SK-N-SH (cell line): ENCODE results near the gene ABHD2. TPM values are rescaled to one million over a fixed set of nuclear protein-coding genes. Genes with fewer than 3 reads are reported as not detected.

ENCODE experiments used
- CTCF ChIA-PET: fragments of 300-600, 350-600 bp; formaldehyde crosslinking; extraction: SDS; loops from one replicate; lab custom pipeline; 2021; lab: Yijun Ruan, JAX
- POLR2A ChIA-PET: fragments of 350-600 bp; sonication (Branson Sonifier 250); formaldehyde crosslinking; extraction: SDS; loops from one replicate; lab custom pipeline; 2020; ENCODE audit warnings: antibody characterized with exemption, inconsistent platforms; lab: Yijun Ruan, JAX
- DNase-seq: peaks from one replicate; pipeline ENCODE4 v3.0.0; 2012
- H2AFZ ChIP-seq: fragments of 200-600 bp; sonication (generic); 2 replicates; pipeline ENCODE4 v1.8.1; 2016; ENCODE audit warnings: antibody characterized with exemption, mild to moderate bottlenecking, low read depth
- H3F3A ChIP-seq: fragments of 200-600 bp; sonication (generic); replicated peaks from 2 replicates; pipeline ENCODE3; 2016; ENCODE audit warnings: antibody characterized with exemption, mild to moderate bottlenecking; ENCODE audit not compliant: insufficient read depth
- H3K27ac ChIP-seq, 2 experiments: fragments of 200-500 bp in 1 of 2; fragments of 200-600 bp in 1 of 2; sonication (Bioruptor generic) in 1 of 2; sonication (generic), shearing (Covaris generic) in 1 of 2; 2 replicates each; pipeline versions ENCODE4 v1.5.1 to v1.6.1; 2014 to 2016; ENCODE audit warnings: low read depth in 2 of 2, inconsistent platforms in 1 of 2, low read length in 1 of 2, mild to moderate bottlenecking in 1 of 2, mixed read lengths in 1 of 2
- H3K27me3 ChIP-seq: fragments of 200-600 bp; sonication (generic), shearing (Covaris generic); 2 replicates; pipeline ENCODE4 v1.6.1; 2016; ENCODE audit warnings: mixed run types; ENCODE audit not compliant: insufficient read depth
- H3K36me3 ChIP-seq, 2 experiments: fragments of 200-500 bp in 1 of 2; fragments of 200-600 bp in 1 of 2; sonication (Bioruptor generic) in 1 of 2; sonication (generic) in 1 of 2; replicated peaks in 1 of 2; 2 replicates each; pipeline versions ENCODE3 to v1.5.1; 2014 to 2016; ENCODE audit warnings: low read length in 1 of 2, mild to moderate bottlenecking in 1 of 2; ENCODE audit not compliant: insufficient read depth in 2 of 2, control insufficient read depth in 1 of 2
- H3K4me1 ChIP-seq, 2 experiments: fragments of 200-500 bp in 1 of 2; fragments of 200-600 bp in 1 of 2; sonication (Bioruptor generic) in 1 of 2; sonication (generic), shearing (Covaris generic) in 1 of 2; 2 replicates each; pipeline versions ENCODE4 v1.5.1 to v1.6.1; 2014 to 2016; ENCODE audit warnings: low read depth in 1 of 2, low read length in 1 of 2, mixed run types in 1 of 2; ENCODE audit not compliant: insufficient read depth in 2 of 2, control insufficient read depth in 1 of 2
- H3K4me2 ChIP-seq: fragments of 200-600 bp; sonication (generic), shearing (Covaris generic); 2 replicates; pipeline ENCODE4 v1.6.1; 2017; ENCODE audit warnings: mixed run types
- H3K4me3 ChIP-seq, 2 experiments: fragments of 200-500 bp in 1 of 2; fragments of 200-600 bp in 1 of 2; sonication (Bioruptor generic) in 1 of 2; sonication (generic), shearing (Covaris generic) in 1 of 2; 2 replicates each; pipeline versions ENCODE4 v1.5.1 to v1.8.1; 2014 to 2016; ENCODE audit warnings: low read depth in 2 of 2, inconsistent platforms in 1 of 2, low read length in 1 of 2, mild to moderate bottlenecking in 1 of 2, mixed read lengths in 1 of 2, moderate library complexity in 1 of 2
- H3K79me2 ChIP-seq: fragments of 200-600 bp; sonication (generic); 2 replicates; pipeline ENCODE4 v1.8.1; 2017; ENCODE audit warnings: mild to moderate bottlenecking; ENCODE audit not compliant: insufficient read depth
- H3K9ac ChIP-seq: fragments of 200-600 bp; sonication (generic); 2 replicates; pipeline ENCODE4 v1.6.1; 2017; ENCODE audit warnings: mixed run types
- H3K9me2 ChIP-seq: fragments of 200-600 bp; sonication (generic); 2 replicates; pipeline ENCODE4 v1.6.1; 2017; ENCODE audit warnings: mixed run types
- H3K9me3 ChIP-seq: fragments of 200-600 bp; sonication (generic); 2 replicates; pipeline ENCODE4 v1.6.1; 2017; ENCODE audit warnings: mixed run types, mild to moderate bottlenecking, moderate library complexity
- H4K20me1 ChIP-seq: fragments of 200-600 bp; sonication (generic); 2 replicates; pipeline ENCODE4 v1.6.1; 2017; ENCODE audit warnings: mild to moderate bottlenecking, mixed run types; ENCODE audit not compliant: insufficient read depth
- ELF1 ChIP-seq: IDR thresholded peaks from 2 replicates; pipeline ENCODE4 v1.4.0; 2012
- EZH2phosphoT487 ChIP-seq: fragments of 200-600 bp; sonication (generic); IDR thresholded peaks from 2 replicates; pipeline ENCODE4 v1.6.1; 2017; ENCODE audit warnings: low read depth, mixed run types, mild to moderate bottlenecking, antibody characterized with exemption, moderate library complexity, borderline replicate concordance
- FOXJ3 ChIP-seq: sonication (generic); formaldehyde crosslinking; IDR thresholded peaks from 2 replicates; pipeline ENCODE4 v1.5.1; 2020; ENCODE audit warnings: mild to moderate bottlenecking, missing genetic modification reagents
- FOXM1 ChIP-seq: IDR thresholded peaks from 2 replicates; pipeline ENCODE4 v1.4.0; 2012; ENCODE audit warnings: low read depth, mild to moderate bottlenecking
- GATA2 ChIP-seq: sonication (generic); formaldehyde crosslinking; IDR thresholded peaks from 2 replicates; pipeline ENCODE4 v1.5.0; 2020; ENCODE audit warnings: mild to moderate bottlenecking, missing genetic modification reagents
- JUND ChIP-seq: IDR thresholded peaks from 2 replicates; pipeline ENCODE4 v1.4.0; 2012
- MAX ChIP-seq: IDR thresholded peaks from 2 replicates; pipeline ENCODE4 v1.4.0; 2012; ENCODE audit warnings: low read depth
- MXI1 ChIP-seq: IDR thresholded peaks from 2 replicates; pipeline ENCODE4 v1.6.1; 2012; ENCODE audit warnings: mild to moderate bottlenecking, low read depth, low read length, improper control_type of control experiment
- NFIC ChIP-seq: IDR thresholded peaks from 2 replicates; pipeline ENCODE4 v1.4.0; 2012; ENCODE audit warnings: borderline replicate concordance
- NRF1 ChIP-seq: IDR thresholded peaks from 2 replicates; pipeline ENCODE4 v1.6.1; 2012; ENCODE audit warnings: low read depth, mild to moderate bottlenecking, low read length
- RAD21 ChIP-seq: IDR thresholded peaks from 2 replicates; pipeline ENCODE4 v1.6.1; 2012; ENCODE audit warnings: mild to moderate bottlenecking, low read length
- SMC3 ChIP-seq: IDR thresholded peaks from 2 replicates; pipeline ENCODE4 v1.6.1; 2012; ENCODE audit warnings: low read depth, low read length, improper control_type of control experiment
- TCF12 ChIP-seq: IDR thresholded peaks from 2 replicates; pipeline ENCODE4 v1.4.0; 2012
- TEAD4 ChIP-seq: IDR thresholded peaks from 2 replicates; pipeline ENCODE4 v1.4.0; 2012; ENCODE audit warnings: mild to moderate bottlenecking, borderline replicate concordance; ENCODE audit not compliant: insufficient read depth
- USF1 ChIP-seq: IDR thresholded peaks from 2 replicates; pipeline ENCODE4 v1.4.0; 2012; ENCODE audit warnings: low read depth, borderline replicate concordance
- WGBS: methylation state at CpG from one replicate; pipeline ENCODE4 v1.1.6; 2017; ENCODE audit warnings: low lambda C conversion rate; 5-methylcytosine and 5-hydroxymethylcytosine counted together
- polyA plus RNA-seq, 3 experiments: library from polyadenylated mRNA; depleted of rRNA; stranded (reverse); fragments of >200 nt; gene quantifications; 2 replicates each; pipeline ENCODE4 v1.2.3, GENCODE V29; 2012
- TF ChIP-seq, protein P1 (sequence below): fragments of 150-350 bp; IDR thresholded peaks from 2 replicates; pipeline ENCODE4 v1.6.1; 2016; ENCODE audit warnings: mild to moderate bottlenecking, low read depth, low read length
- TF ChIP-seq, protein P2 (sequence below): fragments of 200-600 bp; sonication (generic); IDR thresholded peaks from 2 replicates; pipeline ENCODE4 v1.6.1; 2017; ENCODE audit warnings: antibody characterized with exemption, mild to moderate bottlenecking, moderate library complexity

The ABHD2 gene
- polyA plus RNA-seq, 1 of the 3 experiments (the other 2 are of a cell fraction), result 19.2 TPM

DNA sequence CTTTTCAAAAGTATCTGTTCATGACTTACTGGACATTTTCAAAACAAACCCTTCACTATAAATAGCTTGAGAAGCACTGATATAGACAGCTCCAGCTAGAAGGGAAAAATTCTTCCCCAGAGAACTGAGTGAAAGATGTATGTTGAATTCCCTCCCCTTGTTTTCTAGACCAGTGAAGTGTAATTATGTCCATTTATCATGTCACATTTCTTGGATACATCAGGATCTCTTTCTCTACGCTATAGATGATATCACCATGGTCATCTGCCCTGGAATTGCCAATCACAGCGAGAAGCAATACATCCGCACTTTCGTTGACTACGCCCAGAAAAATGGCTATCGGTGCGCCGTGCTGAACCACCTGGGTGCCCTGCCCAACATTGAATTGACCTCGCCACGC lies 66.9 kb downstream of the ABHD2 start:
- H3K27me3 ChIP-seq, result no peaks in the 10 kb centered on the region
- no peaks in the 10 kb centered on the region for H4K20me1 ChIP-seq
- H3K9me2 ChIP-seq, result no peaks in the 10 kb centered on the region
- no peak for DNase-seq
- H3K9ac ChIP-seq, result no peak overlapping the region
- WGBS, result 95% methylated on average over 10 of the region's 10 CpGs
- H3K4me3 ChIP-seq, result no peak overlapping the region
- TF ChIP-seq NRF1, result no peak
- no peak for TF ChIP-seq ELF1
- TF ChIP-seq, protein P1, sequence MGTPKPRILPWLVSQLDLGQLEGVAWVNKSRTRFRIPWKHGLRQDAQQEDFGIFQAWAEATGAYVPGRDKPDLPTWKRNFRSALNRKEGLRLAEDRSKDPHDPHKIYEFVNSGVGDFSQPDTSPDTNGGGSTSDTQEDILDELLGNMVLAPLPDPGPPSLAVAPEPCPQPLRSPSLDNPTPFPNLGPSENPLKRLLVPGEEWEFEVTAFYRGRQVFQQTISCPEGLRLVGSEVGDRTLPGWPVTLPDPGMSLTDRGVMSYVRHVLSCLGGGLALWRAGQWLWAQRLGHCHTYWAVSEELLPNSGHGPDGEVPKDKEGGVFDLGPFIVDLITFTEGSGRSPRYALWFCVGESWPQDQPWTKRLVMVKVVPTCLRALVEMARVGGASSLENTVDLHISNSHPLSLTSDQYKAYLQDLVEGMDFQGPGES, result no peak
- TF ChIP-seq TEAD4, result no peak
- TF ChIP-seq JUND, result no peak
- TF ChIP-seq MAX, result no peak
- TF ChIP-seq USF1, result no peak
- no peak for TF ChIP-seq SMC3
- TF ChIP-seq TCF12, result no peak
- TF ChIP-seq, protein P2, sequence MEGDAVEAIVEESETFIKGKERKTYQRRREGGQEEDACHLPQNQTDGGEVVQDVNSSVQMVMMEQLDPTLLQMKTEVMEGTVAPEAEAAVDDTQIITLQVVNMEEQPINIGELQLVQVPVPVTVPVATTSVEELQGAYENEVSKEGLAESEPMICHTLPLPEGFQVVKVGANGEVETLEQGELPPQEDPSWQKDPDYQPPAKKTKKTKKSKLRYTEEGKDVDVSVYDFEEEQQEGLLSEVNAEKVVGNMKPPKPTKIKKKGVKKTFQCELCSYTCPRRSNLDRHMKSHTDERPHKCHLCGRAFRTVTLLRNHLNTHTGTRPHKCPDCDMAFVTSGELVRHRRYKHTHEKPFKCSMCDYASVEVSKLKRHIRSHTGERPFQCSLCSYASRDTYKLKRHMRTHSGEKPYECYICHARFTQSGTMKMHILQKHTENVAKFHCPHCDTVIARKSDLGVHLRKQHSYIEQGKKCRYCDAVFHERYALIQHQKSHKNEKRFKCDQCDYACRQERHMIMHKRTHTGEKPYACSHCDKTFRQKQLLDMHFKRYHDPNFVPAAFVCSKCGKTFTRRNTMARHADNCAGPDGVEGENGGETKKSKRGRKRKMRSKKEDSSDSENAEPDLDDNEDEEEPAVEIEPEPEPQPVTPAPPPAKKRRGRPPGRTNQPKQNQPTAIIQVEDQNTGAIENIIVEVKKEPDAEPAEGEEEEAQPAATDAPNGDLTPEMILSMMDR, result no peak
- no peak for TF ChIP-seq NFIC
- peaks cover 39 to 50% of the 10 kb centered on the region in 2 experiments for H3K36me3 ChIP-seq
- no peak overlapping the region for H3K27ac ChIP-seq
- no peaks in the 10 kb centered on the region for H3K9me3 ChIP-seq
- no peak overlapping the region for H3K4me2 ChIP-seq
- CTCF ChIA-PET, result interaction anchor here (1.3 kb wide), 1 partner anchor 97 kb away, joined by 3 read pairs; no protein-coding TSS in a partner anchor
- H3K79me2 ChIP-seq, result no peaks in the 10 kb centered on the region
- peaks cover 0 to 6% of the 10 kb centered on the region in 2 experiments; a peak in 1 of 4 replicates for H3K4me1 ChIP-seq
- H2AFZ ChIP-seq, result no peak overlapping the region
- POLR2A ChIA-PET, result interaction anchor here (0.7 kb wide), 1 partner anchor 524 kb away, joined by 3 read pairs; no protein-coding TSS in a partner anchor
- H3F3A ChIP-seq, result no peaks in the 10 kb centered on the region

GRCh38 chr15:89155656-89156055 lies 67.4 kb downstream of the ABHD2 start:
- no peaks in the 10 kb centered on the region for H4K20me1 ChIP-seq
- H3K36me3 ChIP-seq, result peaks cover 39 to 50% of the 10 kb centered on the region in 2 experiments
- no peaks in the 10 kb centered on the region for H3K27me3 ChIP-seq
- CTCF ChIA-PET, result interaction anchor here (1.3 kb wide), 1 partner anchor 98 kb away, joined by 3 read pairs; no protein-coding TSS in a partner anchor
- no peak overlapping the region for H3K4me3 ChIP-seq
- no peak overlapping the region for H3K9ac ChIP-seq
- no peak overlapping the region for H2AFZ ChIP-seq
- no peak overlapping the region for H3K4me2 ChIP-seq
- TF ChIP-seq MXI1 (no peak), TEAD4 (no peak), FOXJ3 (CRISPR knock-in tag) (no peak), GATA2 (CRISPR knock-in tag) (no peak), USF1 (no peak), EZH2phosphoT487 (no peak), RAD21 (no peak), FOXM1 (no peak), NFIC (no peak)
- TF ChIP-seq, protein P1, result no peak
- TF ChIP-seq, protein P2, result no peak
- 96% methylated on average over 6 of the region's 6 CpGs for WGBS
- H3F3A ChIP-seq, result no peaks in the 10 kb centered on the region
- H3K9me2 ChIP-seq, result no peaks in the 10 kb centered on the region
- H3K27ac ChIP-seq, result no peak overlapping the region
- H3K79me2 ChIP-seq, result no peaks in the 10 kb centered on the region
- peaks cover 0 to 6% of the 10 kb centered on the region in 2 experiments; a peak in 1 of 4 replicates for H3K4me1 ChIP-seq
- no peak for DNase-seq
- no peaks in the 10 kb centered on the region for H3K9me3 ChIP-seq
- POLR2A ChIA-PET, result interaction anchor here (0.7 kb wide), 1 partner anchor 524 kb away, joined by 3 read pairs; no protein-coding TSS in a partner anchor
